GM18505 (cell line): ENCODE data around the gene CFAP61.
"Not testable (repeated sequence)": the region's sequence is repeated elsewhere in the genome, so short reads cannot be mapped to it uniquely, and the experiment has no call there.

Source experiments
- ATAC-seq: cut with Tn5 transposase; IDR thresholded peaks from one replicate; pipeline ENCODE4 v1.9.1; 2021; ENCODE audit not compliant: unreplicated experiment
- POLR2A ChIP-seq: IDR thresholded peaks from 4 replicates; pipeline ENCODE4 v1.6.1; 2011; ENCODE audit warnings: borderline replicate concordance; ENCODE audit not compliant: insufficient read depth, insufficient read length; ENCODE audit errors: extremely low read depth

The CFAP61 gene

GRCh38 chr20:20224806-20225205 is 172.5 kb downstream of the CFAP61 start:
- no peak for TF ChIP-seq POLR2A
- no peak for ATAC-seq

GRCh38 chr20:20225325-20226043 is 173.2 kb downstream of the CFAP61 start:
- no peak for ATAC-seq

GRCh38 chr20:20226554-20226953 is 174.2 kb downstream of the CFAP61 start:
- TF ChIP-seq POLR2A, result no peak
- no peak for ATAC-seq

More at GRCh38 chr20:20225325-20226043, 173.2 kb downstream of the CFAP61 start:
- TF ChIP-seq POLR2A, result no peak

- TF ChIP-seq POLR2A, result no peak
- no peak for ATAC-seq
Observed at GRCh38 chr20:20227013-20227571, 174.8 kb downstream of the CFAP61 start.

GRCh38 chr20:20228351-20228750 is 176.0 kb downstream of the CFAP61 start:
- TF ChIP-seq POLR2A, result no peak
- ATAC-seq, result no peak

GRCh38 chr20:20229595-20229994 is 177.3 kb downstream of the CFAP61 start:
- no peak for TF ChIP-seq POLR2A
- ATAC-seq, result no peak

- TF ChIP-seq POLR2A, result no peak
- no peak for ATAC-seq
Observed at GRCh38 chr20:20230741-20231140, 178.4 kb downstream of the CFAP61 start.

- ATAC-seq, result no peak
- no peak for TF ChIP-seq POLR2A
Observed at GRCh38 chr20:20231528-20232298, 179.4 kb downstream of the CFAP61 start.

- TF ChIP-seq POLR2A, result no peak
- ATAC-seq, result no peak
Observed at GRCh38 chr20:20233041-20233514, 180.7 kb downstream of the CFAP61 start.

GRCh38 chr20:20235681-20236080 is 183.3 kb downstream of the CFAP61 start:
- no peak for TF ChIP-seq POLR2A
- no peak for ATAC-seq

GRCh38 chr20:20237093-20237959 is 185.0 kb downstream of the CFAP61 start:
- no peak for ATAC-seq
- no peak for TF ChIP-seq POLR2A

GRCh38 chr20:20241976-20242375 is 189.6 kb downstream of the CFAP61 start:
- ATAC-seq, result no peak
- TF ChIP-seq POLR2A, result no peak

GRCh38 chr20:20244384-20244783 is 192.1 kb downstream of the CFAP61 start:
- not testable (repeated sequence) for ATAC-seq
